ENCODE measurements around the gene DNAI1.
"Not testable (repeated sequence)": the region's sequence is repeated elsewhere in the genome, so short reads cannot be mapped to it uniquely, and the experiment has no call there.

Gene DNAI1

DNA sequence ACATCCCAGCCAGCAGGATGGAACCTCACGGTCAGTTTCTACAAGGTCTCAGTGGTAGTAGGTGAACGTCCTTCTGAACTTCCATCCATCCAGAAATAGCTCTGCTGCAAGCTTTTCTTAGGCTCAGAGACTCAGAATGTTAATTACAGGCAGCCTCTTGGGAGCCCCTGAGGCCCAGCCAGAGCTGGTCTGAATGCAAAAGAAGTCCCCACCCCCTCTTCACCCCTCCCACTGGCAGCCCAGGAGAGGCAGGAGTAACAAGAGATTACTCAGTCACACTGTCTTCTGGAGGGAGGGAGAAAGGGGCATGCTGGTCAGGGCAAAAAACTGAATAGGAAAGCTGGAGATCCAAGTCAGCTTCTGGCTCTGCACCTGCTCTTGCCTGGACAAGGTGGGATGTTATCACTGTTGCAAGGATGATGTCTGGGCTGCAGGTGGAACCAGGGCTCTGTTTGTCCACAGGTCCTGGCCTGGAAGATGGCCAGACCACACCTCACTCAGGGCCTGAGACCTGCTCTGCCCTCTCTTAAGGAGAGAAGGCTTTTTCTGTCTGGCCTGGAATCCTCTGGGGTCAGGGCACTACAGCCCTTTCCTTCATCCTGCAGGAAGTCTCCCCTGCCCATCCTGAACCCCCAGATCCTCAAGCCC, 55.1 kb downstream of the DNAI1 start:
- no peak for DNase-seq (ENCODE audit: low spot score)

DNA sequence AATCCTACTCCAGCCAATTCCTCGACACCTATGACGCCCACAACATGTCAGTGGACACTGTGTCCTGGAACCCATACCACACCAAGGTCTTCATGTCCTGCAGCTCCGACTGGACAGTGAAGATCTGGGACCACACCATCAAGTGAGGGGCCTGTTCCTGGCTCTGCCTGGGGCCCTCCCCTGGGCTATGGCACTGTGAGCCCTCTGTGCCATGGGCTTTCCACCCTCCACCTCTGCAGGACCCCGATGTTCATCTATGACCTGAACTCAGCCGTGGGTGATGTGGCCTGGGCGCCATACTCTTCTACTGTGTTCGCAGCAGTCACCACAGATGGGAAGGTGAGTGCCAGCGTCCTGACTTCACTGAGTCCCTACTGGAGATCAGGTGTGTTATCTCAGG, 55.8 kb downstream of the DNAI1 start:
- DNase-seq (ENCODE audit: low spot score), result no peak

DNA sequence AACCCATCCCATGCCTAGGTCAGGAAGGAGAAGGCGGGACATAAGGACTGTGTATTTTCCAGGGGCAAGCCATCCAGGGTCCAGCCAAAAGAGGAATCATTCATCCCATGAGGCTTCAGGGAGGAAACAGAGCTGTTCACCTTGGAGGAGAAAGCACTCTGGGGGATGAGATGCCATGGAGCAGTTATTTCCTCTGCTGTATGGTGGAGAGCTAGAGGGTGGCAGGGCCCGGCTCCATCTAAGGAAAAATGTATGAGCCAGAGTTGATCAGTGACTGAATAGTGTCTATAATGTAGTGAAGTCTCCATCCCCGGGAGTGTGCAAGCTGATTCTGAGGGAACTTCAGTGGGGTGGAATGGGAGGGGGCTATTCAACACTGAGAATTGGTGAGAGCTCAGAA, 56.2 kb downstream of the DNAI1 start:
- DNase-seq (ENCODE audit: low spot score), result no peak

DNA sequence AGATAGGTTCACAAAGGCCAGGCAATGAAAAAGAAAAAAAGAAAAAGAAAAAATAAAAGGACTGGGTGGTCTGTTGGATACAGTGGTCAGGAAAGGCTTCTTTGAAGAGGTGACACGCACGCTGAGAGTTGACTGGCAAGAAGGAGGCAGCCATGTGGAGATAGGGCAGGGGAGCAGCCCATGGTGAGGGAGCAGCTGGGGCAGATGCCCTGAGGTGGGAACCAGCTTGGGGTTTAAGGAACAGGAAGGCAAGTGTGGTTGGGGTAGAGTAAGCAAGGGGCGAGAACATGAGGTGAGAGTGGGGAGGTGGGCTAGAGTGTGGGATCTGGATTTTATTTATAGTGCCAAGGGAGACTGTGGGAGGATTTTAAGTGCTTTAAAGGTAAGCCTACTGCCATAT, 57.4 kb downstream of the DNAI1 start:
- DNase-seq (ENCODE audit: low spot score), result no peak

DNA sequence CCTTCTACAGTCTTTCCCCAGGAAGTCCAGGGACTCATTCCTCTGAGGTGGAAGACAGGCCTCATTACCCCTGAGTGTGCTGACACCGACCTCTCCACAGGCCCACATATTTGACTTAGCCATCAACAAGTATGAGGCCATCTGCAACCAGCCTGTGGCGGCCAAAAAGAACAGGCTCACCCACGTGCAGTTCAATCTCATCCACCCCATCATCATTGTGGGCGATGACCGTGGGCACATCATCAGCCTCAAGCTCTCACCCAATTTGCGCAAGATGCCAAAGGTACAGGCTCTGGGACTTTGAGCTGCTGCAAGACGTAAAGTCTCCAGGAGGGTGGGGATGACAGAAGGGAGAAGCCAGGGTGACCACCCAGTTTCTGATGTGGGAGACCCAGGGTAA, 58.6 kb downstream of the DNAI1 start:
- DNase-seq (ENCODE audit: low spot score), result no peak

DNA sequence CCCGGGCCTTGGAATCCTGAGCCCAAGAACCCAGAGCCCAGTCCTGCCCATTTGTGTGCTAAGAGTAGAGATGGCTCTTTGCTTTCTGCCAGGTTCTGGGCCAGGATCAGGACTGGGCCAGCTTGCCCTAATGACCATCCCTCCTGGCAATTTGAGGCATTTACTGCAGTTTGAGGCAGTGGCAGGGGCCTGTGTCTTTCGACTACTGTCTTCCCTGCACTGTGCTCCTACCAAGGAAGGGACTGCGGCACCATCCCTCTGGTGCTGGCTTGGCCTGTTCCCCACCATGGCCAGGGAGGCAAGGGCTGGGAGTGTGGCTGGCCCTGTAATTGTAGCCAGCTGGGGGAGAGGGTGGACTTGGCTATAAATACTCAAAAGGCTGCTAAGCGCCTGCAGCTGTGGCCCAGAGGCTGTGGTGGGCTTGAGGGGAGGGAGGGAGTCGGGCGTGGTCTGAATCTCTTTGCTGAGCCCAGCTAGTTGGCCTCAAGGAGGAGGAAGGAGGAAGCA, 59.6 kb downstream of the DNAI1 start:
- DNase-seq (ENCODE audit: low spot score), result no peak

DNA sequence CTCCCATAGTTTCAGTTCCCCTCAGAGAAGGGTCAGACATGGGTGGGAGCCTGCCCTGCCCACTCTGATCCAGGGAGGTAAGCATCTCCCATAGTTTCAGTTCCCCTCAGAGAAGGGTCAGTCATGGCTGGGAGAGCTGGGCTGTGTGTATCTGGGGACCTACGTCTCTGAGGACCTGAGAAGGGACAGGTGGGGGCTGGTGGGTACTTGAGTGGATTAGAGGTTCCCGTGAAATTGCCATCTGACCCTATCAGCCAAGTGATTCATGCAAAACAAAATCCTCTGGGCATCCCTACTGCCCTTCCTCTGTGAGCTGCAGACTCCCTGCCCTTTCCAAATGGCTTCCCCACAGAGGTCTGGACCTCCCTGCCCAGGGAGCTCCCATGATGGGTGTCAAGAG, 60.3 kb downstream of the DNAI1 start:
- no peak for DNase-seq (ENCODE audit: low spot score)

DNA sequence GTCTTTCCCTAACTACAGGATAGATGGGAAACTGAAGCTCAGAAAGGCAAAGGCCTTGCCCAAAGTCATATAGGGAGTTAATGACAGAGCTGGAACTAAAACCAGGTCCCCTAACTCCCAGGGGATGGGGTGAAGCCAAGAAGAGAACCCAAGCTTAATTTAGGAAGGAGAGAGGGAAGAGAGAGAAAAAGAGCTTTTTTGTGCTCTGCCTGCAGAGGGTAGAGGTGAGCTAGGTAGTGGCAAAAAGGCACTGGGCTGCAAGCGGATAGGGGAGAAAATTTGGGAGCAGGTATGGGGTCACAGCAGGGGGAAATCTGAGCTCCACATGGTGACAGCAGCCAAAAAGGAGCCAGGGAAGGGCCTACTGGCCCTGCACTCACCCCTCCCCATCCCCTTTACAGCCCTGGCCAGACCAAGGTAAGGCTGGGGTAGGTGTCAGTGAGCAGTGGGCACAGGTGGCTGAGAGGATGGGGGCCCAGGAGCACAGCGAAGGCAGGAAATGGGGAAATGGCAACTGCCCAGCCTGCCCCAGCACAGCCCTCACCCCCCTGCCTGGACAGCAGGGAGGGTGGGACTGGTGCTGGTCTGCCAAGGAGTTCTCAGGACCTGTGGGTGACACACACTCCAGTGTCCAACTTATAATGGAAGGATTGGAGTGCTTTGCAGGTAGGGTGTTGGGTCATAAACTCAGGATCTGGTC, 60.9 kb downstream of the DNAI1 start:
- DNase-seq (ENCODE audit: low spot score), result no peak

DNA sequence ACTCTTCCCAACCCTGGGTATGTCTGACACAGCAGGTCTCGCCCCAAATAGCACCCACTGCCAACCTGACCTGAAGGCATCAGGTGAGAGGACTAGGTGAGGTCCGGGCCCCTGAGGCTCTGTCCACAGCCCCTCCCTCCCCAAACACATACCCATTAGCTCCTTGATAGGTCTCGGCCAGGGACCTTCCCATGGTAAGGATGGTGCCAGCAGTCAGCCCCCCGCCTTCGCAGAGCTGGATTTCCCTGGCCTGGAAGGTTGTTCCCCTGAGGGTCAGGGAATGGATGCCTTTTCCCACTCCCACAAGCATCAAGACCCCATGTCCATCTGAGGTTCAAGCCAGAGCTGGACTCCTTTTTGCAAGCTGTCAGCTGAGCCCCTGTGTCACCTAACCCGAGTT, 61.5 kb downstream of the DNAI1 start:
- DNase-seq (ENCODE audit: low spot score), result no peak

DNA sequence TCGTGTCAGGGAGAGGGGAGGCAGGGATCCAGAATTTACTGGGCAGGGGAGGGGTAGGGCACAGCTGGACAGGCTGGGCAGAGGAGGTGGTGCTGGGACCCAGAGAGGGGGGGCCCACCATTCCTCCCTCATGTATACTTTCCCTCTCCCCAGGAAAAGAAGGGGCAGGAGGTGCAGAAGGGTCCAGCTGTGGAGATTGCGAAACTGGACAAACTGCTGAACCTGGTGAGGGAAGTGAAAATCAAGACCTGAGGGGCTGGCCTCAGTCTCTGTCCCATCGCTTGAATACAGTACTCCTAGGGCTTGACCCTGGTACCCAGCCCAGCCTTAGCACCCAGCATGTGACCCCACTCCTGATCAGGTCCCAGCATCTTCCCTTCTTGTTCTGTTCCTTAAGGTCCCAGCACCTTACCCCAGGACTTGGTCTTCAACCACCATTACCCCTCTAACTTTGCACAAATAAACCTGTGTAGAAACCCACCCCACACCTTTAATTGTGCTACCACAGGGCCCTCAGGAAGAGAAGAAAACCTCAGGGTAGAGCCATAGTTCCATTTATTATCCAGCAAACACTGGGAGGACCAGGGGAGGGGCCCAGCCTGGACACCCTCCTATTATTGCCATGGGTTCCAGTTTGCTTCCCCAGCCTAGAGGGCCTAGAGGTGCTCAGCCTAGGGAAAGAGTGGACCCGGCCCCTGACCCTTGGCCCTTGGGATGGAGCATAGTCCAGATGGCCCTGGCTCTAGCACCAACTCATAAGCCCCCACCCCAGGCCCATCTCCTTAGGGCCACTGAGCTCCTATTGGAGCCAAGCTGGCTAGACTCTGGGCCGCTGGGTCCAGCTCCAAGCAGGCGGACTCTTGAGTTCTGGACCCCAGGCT, 62.1 kb downstream of the DNAI1 start:
- DNase-seq (ENCODE audit: low spot score), result no peak

DNA sequence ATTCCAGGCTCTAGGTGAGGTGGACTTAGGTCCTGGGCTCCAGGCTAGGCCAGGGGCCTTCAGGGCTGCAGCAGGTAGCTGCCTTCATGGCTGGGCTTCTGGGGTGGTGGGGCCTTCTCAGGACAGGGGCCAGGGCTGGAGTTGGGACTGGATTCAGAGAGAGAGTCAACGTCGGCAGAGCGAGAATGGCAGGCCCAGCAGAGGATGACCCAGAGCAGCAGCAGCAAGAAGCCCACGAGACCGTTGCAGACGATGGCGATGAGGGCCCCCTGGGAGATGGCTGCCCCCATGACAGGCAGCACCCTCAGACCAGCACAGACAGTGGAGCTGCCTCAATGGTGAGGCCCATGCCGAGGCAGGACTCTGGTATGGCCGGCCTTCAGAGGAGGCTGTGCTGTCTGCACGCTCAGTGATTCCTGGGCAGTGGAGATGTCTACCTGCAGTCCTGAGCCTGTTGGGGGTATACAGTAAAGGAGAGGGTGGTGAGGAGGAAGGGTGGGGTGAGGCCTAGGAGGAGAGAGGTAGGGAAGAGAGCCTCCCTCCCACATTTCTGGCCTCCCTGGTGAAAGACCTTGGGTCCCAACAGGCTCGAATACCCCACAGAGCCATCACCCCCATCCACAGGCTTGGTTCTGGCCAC, 62.9 kb downstream of the DNAI1 start:
- DNase-seq (ENCODE audit: low spot score), result no peak

DNA sequence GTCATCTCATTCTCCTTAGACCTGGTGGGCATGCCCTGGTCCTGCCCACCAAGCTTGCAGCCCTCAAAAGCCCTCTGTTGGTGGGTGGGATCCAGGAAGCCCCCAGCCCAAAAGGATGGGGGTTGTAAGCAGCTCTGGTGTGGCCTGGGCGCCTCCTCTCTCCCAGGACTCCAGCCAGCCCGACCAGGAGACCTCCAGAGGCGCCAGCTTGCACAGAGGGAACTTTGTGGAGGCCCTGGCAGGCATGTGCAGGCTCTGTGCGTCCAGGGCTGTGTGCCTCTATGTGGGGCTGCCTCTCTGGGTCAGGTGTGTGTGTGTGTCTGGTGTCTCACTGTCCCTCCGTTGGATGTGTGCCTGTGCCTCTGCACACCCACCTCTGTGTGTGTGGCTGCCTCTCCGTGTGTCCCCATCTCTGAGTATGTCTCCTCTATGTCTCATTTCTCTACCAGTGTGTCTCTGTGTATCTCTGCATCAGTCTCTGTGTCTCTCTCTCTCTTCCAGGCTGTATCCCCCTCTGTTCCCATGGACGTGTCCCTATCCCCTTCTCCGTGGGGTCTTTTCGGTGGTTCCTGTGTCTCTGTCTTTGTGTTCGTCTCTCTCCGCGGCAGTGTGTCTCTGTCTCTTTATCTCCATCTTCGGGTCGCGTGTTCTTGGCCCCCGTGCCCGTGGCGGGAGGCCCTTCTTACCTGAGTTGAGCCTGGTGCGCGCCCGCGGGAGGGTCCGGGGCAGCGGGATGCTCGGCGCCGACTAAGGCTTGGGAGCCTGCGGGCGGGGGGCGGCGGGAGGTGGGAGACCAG, 63.7 kb downstream of the DNAI1 start:
- DNase-seq (ENCODE audit: low spot score), result peak; percentile 29

DNA sequence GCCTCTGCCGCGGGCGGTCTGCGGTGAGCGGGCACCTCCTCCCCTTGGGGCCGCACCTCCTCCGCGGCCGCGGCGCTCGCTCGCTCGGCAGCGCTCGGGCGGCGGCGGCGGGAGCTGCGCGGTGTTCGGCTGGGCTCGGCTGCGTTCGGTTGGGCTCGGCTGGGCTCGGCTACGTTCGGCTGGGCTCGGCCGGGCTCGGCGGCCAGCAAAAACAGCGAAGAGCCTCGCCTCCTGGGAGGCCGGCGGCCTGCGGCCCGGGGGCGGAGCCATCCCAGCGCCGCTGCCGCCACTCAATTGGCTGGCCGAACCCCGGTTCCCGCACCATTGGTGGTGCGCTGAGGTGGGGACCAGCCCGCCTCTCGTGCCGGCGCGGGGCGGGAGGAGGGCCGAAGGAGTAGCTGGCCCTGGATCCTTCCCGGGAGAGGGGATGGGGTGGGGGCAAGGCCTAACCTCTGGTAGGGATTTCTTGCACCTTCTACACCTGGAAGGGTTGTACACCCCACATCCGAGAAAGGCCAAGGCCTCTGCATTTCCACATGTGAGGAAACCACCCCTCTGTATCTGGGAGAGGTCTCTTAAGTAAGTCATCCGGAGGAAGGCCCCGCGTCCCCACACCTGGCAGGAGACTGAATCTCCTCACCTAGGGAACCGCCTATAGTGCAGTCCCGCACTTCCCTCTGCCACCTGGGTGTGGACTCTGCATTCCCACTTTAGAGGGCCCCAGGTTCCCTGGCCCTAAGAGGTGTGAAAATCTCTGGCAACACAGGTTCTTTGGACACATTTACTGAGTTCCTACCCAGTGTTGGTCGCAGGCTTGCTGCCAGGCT, 64.6 kb downstream of the DNAI1 start, which contains the start of gene ENHO:
Gene ENHO (minus strand): TSS at position 20 of the 827 bp plus-strand sequence. CDS start 1,295 bp downstream, outside the sequence.
- DNase-seq (ENCODE audit: low spot score), result peak; percentile 92

DNA sequence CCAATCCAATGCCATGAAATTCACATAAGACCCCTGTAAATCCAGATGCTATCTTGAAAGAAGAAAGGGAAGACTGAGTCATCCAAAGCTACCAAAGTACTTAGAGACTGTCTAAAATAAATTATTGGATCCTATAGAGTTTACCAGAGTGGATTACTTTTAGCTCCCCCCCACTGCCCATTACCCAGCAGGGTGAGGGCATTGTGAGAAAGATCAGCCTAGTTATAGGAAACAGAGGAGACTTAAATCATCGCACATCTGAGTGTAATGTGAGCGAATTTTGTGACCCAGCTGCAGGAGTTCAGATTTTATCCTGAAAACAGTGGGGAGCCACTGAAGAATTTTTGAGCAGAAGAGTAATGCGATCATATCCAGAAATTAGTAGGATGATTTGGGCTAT, 65.7 kb downstream of the DNAI1 start:
- no peak for DNase-seq (ENCODE audit: low spot score)

DNA sequence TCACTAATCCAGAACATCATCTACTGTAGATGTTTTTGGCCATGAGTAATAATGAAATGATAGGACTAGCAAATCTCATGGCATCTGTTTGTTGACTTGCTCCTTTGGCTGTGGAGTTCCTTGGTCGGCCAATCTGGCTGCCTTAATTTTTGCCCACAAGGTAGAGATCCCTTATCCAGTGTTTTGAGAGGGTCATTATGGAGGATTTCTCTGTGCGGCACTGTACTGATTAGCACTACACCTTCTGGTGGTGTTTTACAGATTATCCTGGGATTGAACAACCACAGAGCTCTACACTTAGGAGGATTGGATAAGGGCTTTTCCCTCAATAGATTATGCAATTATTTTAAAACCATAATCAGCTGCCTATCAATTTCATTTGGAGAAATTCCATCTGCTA, 67.4 kb downstream of the DNAI1 start:
- no peak for DNase-seq (ENCODE audit: low spot score)

DNA sequence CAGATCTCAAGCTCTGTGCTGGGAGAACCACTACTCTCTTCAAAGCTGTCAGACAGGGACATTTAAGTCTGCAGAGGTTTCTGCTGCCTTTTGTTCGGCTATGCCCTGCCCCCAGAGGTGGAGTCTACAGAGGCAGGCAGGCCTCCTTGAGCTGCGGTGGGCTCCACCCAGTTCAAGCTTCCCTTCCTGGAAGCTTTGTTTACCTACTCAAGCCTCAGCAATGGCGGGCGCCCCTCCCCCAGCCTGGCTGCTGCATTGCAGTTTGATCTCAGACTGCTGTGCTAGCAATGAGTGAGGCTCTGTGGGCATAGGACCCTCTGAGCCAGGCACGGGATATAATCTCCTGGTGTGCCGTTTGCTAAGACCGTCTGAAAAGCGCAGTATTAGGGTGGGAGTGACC, 73.4 kb downstream of the DNAI1 start:
- DNase-seq (ENCODE audit: low spot score), result not testable (repeated sequence)

DNA sequence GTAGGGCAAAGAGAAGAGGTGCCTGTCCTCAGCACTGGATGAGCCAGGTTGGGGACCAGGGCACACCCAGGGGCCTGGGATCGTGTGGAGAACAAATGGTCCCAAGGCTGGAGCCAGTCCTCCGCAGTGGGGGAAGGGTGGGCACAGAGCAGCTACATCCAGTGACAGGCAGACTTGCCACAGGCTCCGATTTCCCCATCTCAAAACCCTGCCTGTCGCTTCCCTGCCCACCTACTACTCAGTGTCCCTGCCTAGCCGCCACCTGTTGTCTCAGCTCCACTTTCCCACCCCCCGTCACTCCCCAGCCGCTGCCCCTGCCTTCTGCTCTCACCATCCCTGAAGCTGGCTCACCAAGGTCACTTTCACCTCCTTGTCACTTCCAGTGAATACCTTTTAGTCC, 78.1 kb downstream of the DNAI1 start:
- no peak for DNase-seq (ENCODE audit: low spot score)

DNA sequence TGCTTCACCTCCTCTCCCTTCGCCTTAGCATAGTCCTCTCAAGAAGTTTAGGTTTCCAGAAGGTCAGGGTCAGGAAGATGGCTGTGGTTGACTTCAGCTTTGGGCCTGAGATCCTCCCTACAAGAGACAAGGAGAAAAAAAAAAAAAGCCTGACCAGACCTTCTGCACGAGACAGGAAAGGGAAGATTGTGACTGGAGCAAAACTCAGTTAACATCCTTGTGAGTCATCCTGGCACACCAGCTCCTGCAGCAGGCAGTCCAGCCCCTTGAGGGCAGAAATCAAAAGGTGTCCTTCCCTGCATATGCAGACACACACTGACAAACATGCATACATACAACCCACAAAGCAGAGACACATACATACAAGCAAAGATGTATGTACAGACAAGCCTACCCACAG, 82.2 kb downstream of the DNAI1 start:
- DNase-seq (ENCODE audit: low spot score), result no peak

DNA sequence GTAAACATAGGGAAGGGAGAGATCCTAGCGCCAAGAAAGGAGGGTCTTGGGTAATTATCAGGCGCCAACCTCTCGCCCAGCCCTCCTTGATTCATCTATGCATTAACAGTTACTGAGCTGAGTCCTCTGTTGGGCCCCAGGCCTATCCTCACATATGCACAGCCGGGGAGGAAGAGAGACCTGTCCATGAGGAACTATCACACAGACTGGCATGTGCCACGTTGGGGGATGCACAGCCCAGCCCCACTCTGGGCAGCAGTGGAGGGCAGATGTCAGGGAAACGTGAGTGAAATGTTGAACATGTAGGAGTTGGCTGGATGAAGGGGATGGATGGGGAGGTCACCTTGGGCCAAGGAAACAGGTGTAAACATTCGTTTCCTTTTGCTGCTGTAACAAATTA, 82.9 kb downstream of the DNAI1 start:
- no peak for DNase-seq (ENCODE audit: low spot score)

DNA sequence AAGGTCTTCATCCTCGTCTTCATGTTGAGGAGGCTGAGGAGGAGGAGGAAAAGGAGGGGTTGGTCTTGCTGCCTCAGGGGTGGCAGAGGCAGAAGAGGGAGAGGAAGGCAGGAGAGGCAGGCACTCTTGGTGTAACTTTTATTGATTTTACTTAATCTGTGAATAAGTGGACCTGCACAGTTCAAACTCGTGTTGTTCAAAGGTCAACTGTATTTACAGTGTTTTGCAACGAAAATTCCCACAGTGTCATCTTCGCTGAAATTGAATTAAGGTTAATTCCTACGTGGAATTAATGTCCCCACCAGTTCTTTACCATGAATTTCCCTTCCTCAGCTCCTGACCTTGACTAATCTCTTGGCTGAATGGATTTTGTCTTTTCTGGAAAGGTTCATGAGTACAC, 85.4 kb downstream of the DNAI1 start:
- no peak for DNase-seq (ENCODE audit: low spot score)
